Caco-2 (cell line): ENCODE results near the gene SEMA6B. TPM values are rescaled to one million over a fixed set of nuclear protein-coding genes. Genes with fewer than 3 reads are reported as not detected.

Experiments
- BruUV-seq: library from RNA; stranded (reverse); fragments of 400-500 nt; replicated peaks from 2 replicates; lab custom pipeline; 2021; lab: Mats Ljungman, UMichigan
- CTCF ChIA-PET: fragments of 300-600 bp; sonication (Branson Sonifier 250); formaldehyde crosslinking; loops from one replicate; lab custom pipeline; 2022; ENCODE audit warnings: antibody characterized with exemption; lab: Charles Lee
- POLR2A ChIA-PET: fragments of 300-600 bp; sonication (Branson Sonifier 250); formaldehyde crosslinking; loops from one replicate; lab custom pipeline; 2022; ENCODE audit warnings: antibody characterized with exemption; lab: Charles Lee
- DNase-seq, 2 experiments: peaks; one replicate each; pipeline versions ENCODE4 v3.0.0 to v3.0.0-alpha.2; 2020 to 2022
- H3K27me3 ChIP-seq: replicated peaks from 2 replicates; pipeline ENCODE4 v1.6.0; 2011; ENCODE audit warnings: low read length; ENCODE audit not compliant: control insufficient read depth, insufficient read depth
- H3K36me3 ChIP-seq: 2 replicates; pipeline ENCODE4 v1.5.1; 2011; ENCODE audit warnings: low read length; ENCODE audit not compliant: control insufficient read depth, insufficient read depth
- H3K4me1 ChIP-seq: fragments of 250-450 bp; sonication (Bioruptor Pico); 2 replicates; pipeline ENCODE4 v1.5.1; 2020; ENCODE audit warnings: mild to moderate bottlenecking
- H3K4me3 ChIP-seq: 2 replicates; pipeline ENCODE4 v1.5.1; 2011; ENCODE audit warnings: low read depth, mild to moderate bottlenecking, control low read depth, low read length
- H3K9me3 ChIP-seq: fragments of 250-450 bp; sonication (Bioruptor Pico); 2 replicates; pipeline ENCODE4 v1.5.1; 2020; ENCODE audit warnings: mild to moderate bottlenecking, moderate library complexity
- H3K27ac Mint-ChIP-seq: one replicate; pipeline ENCODE4 v1.8.0; 2022; ENCODE audit warnings: mixed read lengths; ENCODE audit not compliant: unreplicated experiment
- H3K27me3 Mint-ChIP-seq: one replicate; pipeline ENCODE4 v1.8.0; 2022; ENCODE audit warnings: mixed read lengths; ENCODE audit not compliant: insufficient read depth, unreplicated experiment
- H3K36me3 Mint-ChIP-seq: one replicate; pipeline ENCODE4 v1.8.0; 2022; ENCODE audit warnings: mild to moderate bottlenecking, mixed read lengths; ENCODE audit not compliant: insufficient read depth, unreplicated experiment
- H3K4me1 Mint-ChIP-seq: one replicate; pipeline ENCODE4 v1.8.0; 2022; ENCODE audit warnings: low read depth, mixed read lengths; ENCODE audit not compliant: unreplicated experiment
- H3K4me3 Mint-ChIP-seq: one replicate; pipeline ENCODE4 v1.8.0; 2022; ENCODE audit warnings: mild to moderate bottlenecking, moderate library complexity, mixed read lengths; ENCODE audit not compliant: unreplicated experiment
- H3K9me3 Mint-ChIP-seq: one replicate; pipeline ENCODE4 v1.8.0; 2022; ENCODE audit warnings: mixed read lengths; ENCODE audit not compliant: unreplicated experiment
- intact Hi-C: fragments of 100-400 bp; cut with micrococcal nuclease; formaldehyde crosslinking; loops from one replicate; pipeline ENCODE4 v1.10.0; 2022; ENCODE audit not compliant: unreplicated experiment
- total RNA-seq: library from RNA; stranded (reverse); gene quantifications from 2 replicates; pipeline ENCODE4 v1.2.3, GENCODE V29; 2022
- TF ChIP-seq, protein P1 (sequence below), 2 experiments: fragments of 200-600 bp in 1 of 2; IDR thresholded peaks; 1 replicate in 1 of 2; 2 replicates in 1 of 2; pipeline versions ENCODE4 v1.5.1 to v1.8.0; 2011 to 2022; ENCODE audit warnings: antibody characterized with exemption in 1 of 2, control low read depth in 1 of 2, inconsistent platforms in 1 of 2, low read depth in 1 of 2, low read length in 1 of 2, mild to moderate bottlenecking in 1 of 2, moderate library complexity in 1 of 2; ENCODE audit not compliant: insufficient read depth in 1 of 2, severe bottlenecking in 1 of 2, unreplicated experiment in 1 of 2

SEMA6B gene
- total RNA-seq, 1 experiment from 2014 or later = 0.39 TPM

DNA sequence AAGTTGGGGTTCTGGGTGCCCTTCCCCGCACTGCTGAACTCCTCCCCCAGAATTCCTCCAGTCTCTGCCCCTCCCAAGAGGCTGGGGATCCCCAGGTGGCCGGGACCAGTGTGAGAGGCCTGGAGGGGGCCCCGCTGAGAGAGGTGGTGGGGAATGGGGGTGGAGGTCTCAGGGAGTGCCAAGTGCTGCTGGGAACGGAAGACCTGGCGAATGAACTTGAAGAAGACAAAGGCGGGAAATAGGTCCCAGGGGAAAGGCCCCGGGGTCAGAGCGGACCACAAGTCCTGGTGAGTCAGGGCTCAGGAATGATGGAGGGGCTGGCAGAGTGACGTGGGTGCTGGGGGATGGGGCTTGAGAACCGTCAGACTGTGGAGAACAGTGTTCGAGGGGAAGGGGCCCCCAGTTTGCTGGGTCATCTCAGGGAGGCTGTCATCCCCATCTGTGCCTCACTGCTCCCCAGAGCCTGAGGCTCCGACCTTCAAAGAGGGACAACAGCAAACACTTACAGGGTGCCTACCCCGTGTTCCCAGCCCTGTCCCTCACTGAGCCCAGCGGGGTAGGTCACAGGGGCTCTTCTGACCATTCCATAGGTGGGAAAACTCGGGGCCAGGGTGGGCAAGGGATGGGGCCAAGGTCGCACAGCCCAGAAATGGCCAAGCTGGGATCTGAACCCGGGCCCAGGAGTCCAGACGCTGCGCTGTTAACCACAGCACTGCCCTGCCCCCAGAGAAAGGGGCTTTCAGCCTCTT, 16.0 kb upstream of the SEMA6B start:
- Histone ChIP-seq H3K4me3 (no peak overlapping the region), H3K36me3 (no peaks in the 10 kb centered on the region), H3K27me3 (no peaks in the 10 kb centered on the region), H3K4me1 (peaks cover 8% of the 10 kb centered on the region; the same call in 1 of the 2 replicates), H3K9me3 (no peaks in the 10 kb centered on the region)
- peaks cover 4% of the 10 kb centered on the region for H3K27me3 Mint-ChIP-seq
- intact Hi-C loops = no loop called here
- peak in 1 of 2 experiments; percentile 59 for DNase-seq
- ChIA-PET CTCF (interaction anchor here (0.7 to 1.1 kb wide), 2 partner anchors 45 to 907 kb away, joined by 3 read pairs; no protein-coding TSS in a partner anchor), POLR2A (no interaction called here)
- H3K4me1 Mint-ChIP-seq = peaks cover 10% of the 10 kb centered on the region
- H3K36me3 Mint-ChIP-seq = no peaks in the 10 kb centered on the region
- H3K27ac Mint-ChIP-seq = no peak overlapping the region
- no peak overlapping the region for H3K4me3 Mint-ChIP-seq
- no TSS peak for BruUV-seq
- no peaks in the 10 kb centered on the region for H3K9me3 Mint-ChIP-seq
- TF ChIP-seq, protein P1, sequence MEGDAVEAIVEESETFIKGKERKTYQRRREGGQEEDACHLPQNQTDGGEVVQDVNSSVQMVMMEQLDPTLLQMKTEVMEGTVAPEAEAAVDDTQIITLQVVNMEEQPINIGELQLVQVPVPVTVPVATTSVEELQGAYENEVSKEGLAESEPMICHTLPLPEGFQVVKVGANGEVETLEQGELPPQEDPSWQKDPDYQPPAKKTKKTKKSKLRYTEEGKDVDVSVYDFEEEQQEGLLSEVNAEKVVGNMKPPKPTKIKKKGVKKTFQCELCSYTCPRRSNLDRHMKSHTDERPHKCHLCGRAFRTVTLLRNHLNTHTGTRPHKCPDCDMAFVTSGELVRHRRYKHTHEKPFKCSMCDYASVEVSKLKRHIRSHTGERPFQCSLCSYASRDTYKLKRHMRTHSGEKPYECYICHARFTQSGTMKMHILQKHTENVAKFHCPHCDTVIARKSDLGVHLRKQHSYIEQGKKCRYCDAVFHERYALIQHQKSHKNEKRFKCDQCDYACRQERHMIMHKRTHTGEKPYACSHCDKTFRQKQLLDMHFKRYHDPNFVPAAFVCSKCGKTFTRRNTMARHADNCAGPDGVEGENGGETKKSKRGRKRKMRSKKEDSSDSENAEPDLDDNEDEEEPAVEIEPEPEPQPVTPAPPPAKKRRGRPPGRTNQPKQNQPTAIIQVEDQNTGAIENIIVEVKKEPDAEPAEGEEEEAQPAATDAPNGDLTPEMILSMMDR (IDR thresholded peaks at IDR 0.05; ENCODE audit: insufficient read depth in 1 of 2, low read depth in 1 of 2, low read length in 1 of 2, severe bottlenecking in 1 of 2, unreplicated experiment in 1 of 2) = no peak

DNA sequence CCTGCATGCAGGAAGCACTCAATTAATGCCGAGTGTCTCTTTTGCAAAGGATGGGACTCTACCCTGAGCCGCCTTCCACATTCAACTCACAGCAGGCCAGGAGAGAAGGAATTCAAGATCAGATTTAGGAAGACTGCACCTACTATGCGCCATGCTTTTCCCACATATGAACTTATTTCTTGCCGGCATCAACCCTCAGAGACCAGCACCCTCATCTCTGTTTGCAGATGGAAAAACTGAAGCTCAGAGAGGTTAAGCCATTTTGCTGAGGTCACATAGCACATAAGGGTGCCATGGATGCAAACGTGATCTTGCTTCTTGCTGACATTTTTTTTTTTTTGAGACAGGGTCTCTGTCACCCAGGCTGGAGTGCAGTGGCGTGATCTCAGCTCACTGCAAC, 14.2 kb upstream of the SEMA6B start:
- no peak overlapping the region for H3K4me3 Mint-ChIP-seq
- peaks cover 8% of the 10 kb centered on the region; the same call in 1 of the 2 replicates for H3K4me1 ChIP-seq
- BruUV-seq = no TSS peak
- no peaks in the 10 kb centered on the region for H3K36me3 ChIP-seq
- H3K9me3 Mint-ChIP-seq = no peaks in the 10 kb centered on the region
- intact Hi-C loops = no loop called here
- TF ChIP-seq, protein P1 (IDR thresholded peaks at IDR 0.05; ENCODE audit: insufficient read depth in 1 of 2, low read depth in 1 of 2, low read length in 1 of 2, severe bottlenecking in 1 of 2, unreplicated experiment in 1 of 2) = no peak
- H3K36me3 Mint-ChIP-seq = no peaks in the 10 kb centered on the region
- CTCF ChIA-PET = no interaction called here
- POLR2A ChIA-PET = interaction anchor here (0.7 kb wide), 1 partner anchor 96 kb away, joined by 3 read pairs; the partner anchor contains the start of gene MYDGF
- H3K27me3 Mint-ChIP-seq = no peaks in the 10 kb centered on the region
- H3K4me1 Mint-ChIP-seq = peaks cover 10% of the 10 kb centered on the region
- H3K27me3 ChIP-seq = no peaks in the 10 kb centered on the region
- no peaks in the 10 kb centered on the region for H3K9me3 ChIP-seq
- no peak overlapping the region for H3K4me3 ChIP-seq
- DNase-seq = no peak
- no peak overlapping the region for H3K27ac Mint-ChIP-seq

DNA sequence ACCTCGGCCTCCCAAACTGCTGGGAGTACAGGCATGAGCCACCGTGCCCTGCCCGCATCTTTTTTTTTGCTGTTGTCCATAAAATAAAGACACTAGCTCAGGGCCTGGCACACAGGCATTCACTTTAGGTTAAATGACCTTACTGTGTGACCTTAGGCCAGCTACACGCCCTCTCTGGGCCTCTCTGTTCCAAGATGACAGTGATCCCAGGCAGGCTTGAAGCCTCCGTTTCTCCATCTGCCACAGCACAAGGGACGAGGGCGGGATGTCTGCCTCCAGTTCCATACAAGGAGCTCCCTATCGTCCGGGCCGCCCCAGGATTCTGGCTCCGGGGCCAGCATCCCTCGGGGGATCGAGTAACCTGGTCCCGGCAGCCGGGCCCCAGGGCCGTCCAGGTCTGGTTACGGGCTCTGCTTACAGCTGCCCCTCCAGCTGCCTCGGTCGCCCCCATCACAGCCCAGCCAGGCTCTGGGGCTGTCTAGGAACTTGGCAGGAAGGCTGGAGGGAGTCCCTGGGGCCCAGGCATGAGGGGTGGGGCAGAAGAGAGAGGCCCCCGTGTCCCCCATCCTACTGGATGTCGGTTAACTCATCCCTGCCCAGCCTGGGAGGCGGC, 11.9 kb upstream of the SEMA6B start:
- POLR2A ChIA-PET = no interaction called here
- TF ChIP-seq, protein P1 (IDR thresholded peaks at IDR 0.05; ENCODE audit: insufficient read depth in 1 of 2, low read depth in 1 of 2, low read length in 1 of 2, severe bottlenecking in 1 of 2, unreplicated experiment in 1 of 2) = no peak
- DNase-seq = no peak
- no peaks in the 10 kb centered on the region for H3K27me3 Mint-ChIP-seq
- no peak overlapping the region for H3K4me3 ChIP-seq
- no peaks in the 10 kb centered on the region for H3K36me3 Mint-ChIP-seq
- H3K4me1 Mint-ChIP-seq = peaks cover 9% of the 10 kb centered on the region
- no peaks in the 10 kb centered on the region for H3K9me3 Mint-ChIP-seq
- CTCF ChIA-PET = interaction anchor here (0.8 to 1.4 kb wide), 2 partner anchors 9 to 18 kb away, joined by 3 read pairs; no protein-coding TSS in a partner anchor
- H3K4me3 Mint-ChIP-seq = no peak overlapping the region
- BruUV-seq = no TSS peak
- H3K27ac Mint-ChIP-seq = no peak overlapping the region
- no peaks in the 10 kb centered on the region for H3K36me3 ChIP-seq
- intact Hi-C loops = no loop called here
- H3K27me3 ChIP-seq = no peaks in the 10 kb centered on the region
- no peaks in the 10 kb centered on the region for H3K9me3 ChIP-seq
- peaks cover 8% of the 10 kb centered on the region; the same call in 1 of the 2 replicates for H3K4me1 ChIP-seq
